GM23338 (cell line): ENCODE results near the gene CTRL. TPM values are rescaled to one million over a fixed set of nuclear protein-coding genes. Genes with fewer than 3 reads are reported as not detected.

ENCODE experiments used
- ATAC-seq: fragments of 200-7000 bp; cut with Tn5 transposase; 3 replicates; pipeline ENCODE4 v1.9.1; 2020
- DNase-seq: peaks from one replicate; pipeline ENCODE4 v3.0.0-alpha.2; 2015; ENCODE audit warnings: low spot score
- H2AFZ ChIP-seq: fragments of 200-600 bp; sonication (generic); 2 replicates; pipeline ENCODE4 v1.8.0; 2016; ENCODE audit warnings: antibody characterized with exemption, mild to moderate bottlenecking, moderate library complexity
- H3F3A ChIP-seq: fragments of 200-600 bp; sonication (generic); replicated peaks from 2 replicates; pipeline ENCODE4 v1.8.0; 2017; ENCODE audit warnings: antibody characterized with exemption, mixed run types, low read depth
- H3K27ac ChIP-seq: fragments of 200-600 bp; sonication (generic); 2 replicates; pipeline ENCODE4 v1.6.1; 2016; ENCODE audit warnings: low read depth
- H3K27me3 ChIP-seq: fragments of 200-600 bp; sonication (generic); 2 replicates; pipeline ENCODE4 v1.8.0; 2016; ENCODE audit warnings: mild to moderate bottlenecking, mixed run types, moderate library complexity; ENCODE audit not compliant: insufficient read depth
- H3K36me3 ChIP-seq: fragments of 200-600 bp; sonication (generic); 2 replicates; pipeline ENCODE4 v1.8.0; 2016; ENCODE audit warnings: mild to moderate bottlenecking; ENCODE audit not compliant: insufficient read depth
- H3K4me1 ChIP-seq: fragments of 200-600 bp; sonication (generic); 2 replicates; pipeline ENCODE4 v1.8.0; 2016; ENCODE audit warnings: mild to moderate bottlenecking, moderate library complexity; ENCODE audit not compliant: insufficient read depth
- H3K4me2 ChIP-seq: fragments of 200-600 bp; sonication (generic); 2 replicates; pipeline ENCODE4 v1.7.1; 2017; ENCODE audit warnings: mixed run types
- H3K4me3 ChIP-seq: fragments of 200-600 bp; sonication (generic); 2 replicates; pipeline ENCODE4 v1.6.1; 2016; ENCODE audit warnings: mixed run types
- H3K79me2 ChIP-seq: fragments of 200-600 bp; sonication (generic); replicated peaks from 2 replicates; pipeline ENCODE4 v1.8.0; 2017; ENCODE audit warnings: mild to moderate bottlenecking; ENCODE audit not compliant: insufficient read depth
- H3K9me2 ChIP-seq: fragments of 200-600 bp; sonication (generic); 2 replicates; pipeline ENCODE4 v1.8.0; 2017; ENCODE audit not compliant: insufficient read depth
- H4K20me1 ChIP-seq: fragments of 200-600 bp; sonication (generic); replicated peaks from 2 replicates; pipeline ENCODE4 v1.8.0; 2017; ENCODE audit warnings: mild to moderate bottlenecking; ENCODE audit not compliant: insufficient read depth
- H3K27ac Mint-ChIP-seq: 2 replicates; pipeline ENCODE4 v1.8.0; 2020; ENCODE audit warnings: inconsistent platforms, mild to moderate bottlenecking, moderate library complexity, mixed read lengths
- H3K27me3 Mint-ChIP-seq: 3 replicates; pipeline ENCODE4 v1.8.0; 2022; ENCODE audit warnings: low read depth, mild to moderate bottlenecking, moderate library complexity, mixed read lengths, inconsistent platforms; ENCODE audit not compliant: insufficient read depth, poor library complexity
- H3K36me3 Mint-ChIP-seq: 3 replicates; pipeline ENCODE4 v1.8.0; 2021; ENCODE audit warnings: low read depth, mild to moderate bottlenecking, inconsistent platforms, moderate library complexity, mixed read lengths
- H3K4me1 Mint-ChIP-seq: 3 replicates; pipeline ENCODE4 v1.8.0; 2020; ENCODE audit warnings: mild to moderate bottlenecking, inconsistent platforms, mixed read lengths
- H3K4me3 Mint-ChIP-seq: 3 replicates; pipeline ENCODE4 v1.8.0; 2021; ENCODE audit warnings: moderate library complexity, mild to moderate bottlenecking, inconsistent platforms, mixed read lengths
- H3K9me3 Mint-ChIP-seq: 3 replicates; pipeline ENCODE4 v1.8.0; 2020; ENCODE audit warnings: moderate library complexity, mild to moderate bottlenecking, inconsistent platforms, mixed read lengths
- CREB1 ChIP-seq: fragments of 250-450 bp; sonication (Bioruptor Pico); IDR thresholded peaks from 2 replicates; pipeline ENCODE4 v1.5.0; 2020; ENCODE audit warnings: low read depth, mild to moderate bottlenecking, moderate library complexity
- CTCF ChIP-seq, 2 experiments: fragments of 200-600 bp in 1 of 2; sonication (generic) in 1 of 2; conservative IDR thresholded peaks; 2 replicates each; pipeline versions ENCODE4 v1.5.1 to v1.6.1; 2016 to 2017; ENCODE audit warnings: antibody characterized with exemption in 2 of 2, low read depth in 2 of 2, mild to moderate bottlenecking in 2 of 2, moderate library complexity in 1 of 2
- ETS1 ChIP-seq: IDR thresholded peaks from 2 replicates; pipeline ENCODE4 v1.6.1; 2016; ENCODE audit warnings: antibody characterized with exemption
- EZH2 ChIP-seq: fragments of 200-600 bp; sonication (generic); IDR thresholded peaks from one replicate; pipeline ENCODE4 v1.8.0; 2017; ENCODE audit warnings: antibody characterized with exemption, mild to moderate bottlenecking, low read depth; ENCODE audit not compliant: unreplicated experiment
- EZH2phosphoT487 ChIP-seq: fragments of 200-600 bp; sonication (generic); IDR thresholded peaks from one replicate; pipeline ENCODE4 v1.8.1; 2018; ENCODE audit warnings: antibody characterized with exemption; ENCODE audit not compliant: unreplicated experiment
- JUNB ChIP-seq: IDR thresholded peaks from one replicate; pipeline ENCODE4 v1.6.1; 2016; ENCODE audit warnings: antibody characterized with exemption; ENCODE audit not compliant: unreplicated experiment
- NANOG ChIP-seq: IDR thresholded peaks from 2 replicates; pipeline ENCODE4 v1.6.1; 2016; ENCODE audit warnings: antibody characterized with exemption, borderline replicate concordance
- POLR2AphosphoS5 ChIP-seq: IDR thresholded peaks from 2 replicates; pipeline ENCODE4 v1.6.1; 2016; ENCODE audit warnings: antibody characterized with exemption, low read depth
- REST ChIP-seq: IDR thresholded peaks from one replicate; pipeline ENCODE4 v1.6.1; 2018; ENCODE audit warnings: antibody characterized with exemption; ENCODE audit not compliant: unreplicated experiment
- STAT1 ChIP-seq: IDR thresholded peaks from one replicate; pipeline ENCODE4 v1.6.1; 2016; ENCODE audit warnings: antibody characterized with exemption; ENCODE audit not compliant: unreplicated experiment
- ZNF114 ChIP-seq: fragments of 250-450 bp; sonication (Bioruptor Pico); IDR thresholded peaks from 2 replicates; pipeline ENCODE4 v1.5.0; 2020; ENCODE audit warnings: mild to moderate bottlenecking, moderate library complexity
- ZNF331 ChIP-seq: fragments of 250-450 bp; sonication (Bioruptor Pico); IDR thresholded peaks from 2 replicates; pipeline ENCODE4 v1.5.0; 2020; ENCODE audit warnings: low read depth, mild to moderate bottlenecking, moderate library complexity
- ZNF462 ChIP-seq: fragments of 250-450 bp; sonication (Bioruptor Pico); IDR thresholded peaks from 2 replicates; pipeline ENCODE4 v1.5.0; 2020; ENCODE audit warnings: mild to moderate bottlenecking, moderate library complexity
- polyA plus RNA-seq: library from polyadenylated mRNA; unstranded; fragments of >200 nt; fragmentation: Nextera tagmentation; extraction: Ambion mirVana; gene quantifications from 2 replicates; pipeline ENCODE4 v1.2.1, GENCODE V29; 2016
- total RNA-seq: library from RNA; depleted of rRNA; stranded (reverse); fragments of >200 nt; shearing (Covaris generic); gene quantifications from 2 replicates; pipeline ENCODE4 v1.2.3, GENCODE V29; 2014

Gene CTRL
- total and polyA plus RNA-seq, 2 experiments from 2014 or later, result 1.6 to 13.0 TPM

GRCh38 chr16:67881621-67882161, 50.0 kb downstream of the CTRL start:
- H3K4me1 Mint-ChIP-seq, result peaks cover 20% of the 10 kb centered on the region
- peaks cover 24% of the 10 kb centered on the region; the same call in 1 of the 2 replicates for H3K36me3 ChIP-seq
- H3K9me3 Mint-ChIP-seq, result no peaks in the 10 kb centered on the region; the same call in 2 of the 3 replicates
- H2AFZ ChIP-seq, result no peak overlapping the region
- H3K27ac Mint-ChIP-seq, result no peak overlapping the region
- no peaks in the 10 kb centered on the region for H3K27me3 ChIP-seq
- H3F3A ChIP-seq, result peaks cover 25% of the 10 kb centered on the region; the same call in 1 of the 2 replicates
- TF ChIP-seq ZNF114 (no peak), CTCF (conservative IDR thresholded peaks at IDR 0.05; ENCODE audit: low read depth in 2 of 2) (no peak), ETS1 (no peak), ZNF331 (CRISPR knock-in tag) (no peak), STAT1 (no peak), REST (no peak), EZH2 (no peak), POLR2AphosphoS5 (no peak), JUNB (no peak), EZH2phosphoT487 (no peak), NANOG (no peak), ZNF462 (CRISPR knock-in tag) (no peak), CREB1 (CRISPR knock-in tag) (no peak)
- no peak overlapping the region for H3K27ac ChIP-seq
- H3K4me3 Mint-ChIP-seq, result no peak overlapping the region
- no peak for DNase-seq
- no peaks in the 10 kb centered on the region for H3K79me2 ChIP-seq
- peaks cover 60% of the 10 kb centered on the region for H3K36me3 Mint-ChIP-seq
- no peak overlapping the region for H3K4me2 ChIP-seq
- no peak overlapping the region for H3K4me3 ChIP-seq
- H3K9me2 ChIP-seq, result no peaks in the 10 kb centered on the region
- H4K20me1 ChIP-seq, result no peaks in the 10 kb centered on the region; the same call in 1 of the 2 replicates
- H3K4me1 ChIP-seq, result peaks cover 25% of the 10 kb centered on the region
- ATAC-seq, result no peak
- peaks cover 20% of the 10 kb centered on the region for H3K27me3 Mint-ChIP-seq
